ENCODE results near the gene RNF31. TPM values are rescaled to one million over a fixed set of nuclear protein-coding genes. Genes with fewer than 3 reads are reported as not detected.

Gene RNF31
- total RNA-seq, 1 donor from 2014 or later, result 77.0 TPM

- no peak for TF ChIP-seq CTCF (IDR thresholded peaks at IDR 0.05; ENCODE audit: insufficient read depth, low read length, poor library complexity, severe bottlenecking)
- Histone ChIP-seq H3K36me3 (ENCODE audit: control insufficient read depth, insufficient read depth, low read length) (peaks cover 6% of the 10 kb centered on the region), H3K4me3 (ENCODE audit: low read depth, low read length) (no peak overlapping the region), H3K27me3 (ENCODE audit: control insufficient read depth, insufficient read depth, low read length) (no peaks in the 10 kb centered on the region)
- DNase-seq (ENCODE audit: low read depth), result no peak
These were observed 37.7 kb downstream of the RNF31 start for GRCh38 chr14:24185026-24185425.

GRCh38 chr14:24185741-24186140 lies 38.4 kb downstream of the RNF31 start:
- no peak for TF ChIP-seq CTCF (IDR thresholded peaks at IDR 0.05; ENCODE audit: insufficient read depth, low read length, poor library complexity, severe bottlenecking)
- Histone ChIP-seq H3K36me3 (ENCODE audit: control insufficient read depth, insufficient read depth, low read length) (peaks cover 6% of the 10 kb centered on the region), H3K4me3 (ENCODE audit: low read depth, low read length) (no peak overlapping the region), H3K27me3 (ENCODE audit: control insufficient read depth, insufficient read depth, low read length) (no peaks in the 10 kb centered on the region)
- DNase-seq (ENCODE audit: low read depth), result no peak

GRCh38 chr14:24186831-24187538 lies 39.7 kb downstream of the RNF31 start:
- DNase-seq (ENCODE audit: low read depth), result no peak
- H3K36me3 ChIP-seq (ENCODE audit: control insufficient read depth, insufficient read depth, low read length), result peaks cover 3% of the 10 kb centered on the region
- TF ChIP-seq CTCF (IDR thresholded peaks at IDR 0.05; ENCODE audit: insufficient read depth, low read length, poor library complexity, severe bottlenecking), result no peak
- no peaks in the 10 kb centered on the region for H3K27me3 ChIP-seq (ENCODE audit: control insufficient read depth, insufficient read depth, low read length)
- no peak overlapping the region for H3K4me3 ChIP-seq (ENCODE audit: low read depth, low read length)

GRCh38 chr14:24187539-24187915 lies 40.2 kb downstream of the RNF31 start:
- peaks cover 3% of the 10 kb centered on the region for H3K36me3 ChIP-seq (ENCODE audit: control insufficient read depth, insufficient read depth, low read length)
- no peak for TF ChIP-seq CTCF (IDR thresholded peaks at IDR 0.05; ENCODE audit: insufficient read depth, low read length, poor library complexity, severe bottlenecking)
- DNase-seq (ENCODE audit: low read depth), result no peak
- H3K27me3 ChIP-seq (ENCODE audit: control insufficient read depth, insufficient read depth, low read length), result no peaks in the 10 kb centered on the region
- no peak overlapping the region for H3K4me3 ChIP-seq (ENCODE audit: low read depth, low read length)

GRCh38 chr14:24188251-24189058 lies 41.2 kb downstream of the RNF31 start, which contains the start of gene IPO4:
TSS of gene IPO4 (minus strand) at chr14:24188816. CDS start at chr14:24188787, 29 bp downstream.
- peaks cover 4% of the 10 kb centered on the region for H3K36me3 ChIP-seq (ENCODE audit: control insufficient read depth, insufficient read depth, low read length)
- DNase-seq (ENCODE audit: low read depth), result peak; percentile 84

More at GRCh38 chr14:24188251-24189058, 41.2 kb downstream of the RNF31 start, which contains the start of gene IPO4:
- no peaks in the 10 kb centered on the region for H3K27me3 ChIP-seq (ENCODE audit: control insufficient read depth, insufficient read depth, low read length)
- no peak for TF ChIP-seq CTCF (IDR thresholded peaks at IDR 0.05; ENCODE audit: insufficient read depth, low read length, poor library complexity, severe bottlenecking)
- H3K4me3 ChIP-seq (ENCODE audit: low read depth, low read length), result peak within 1 kb of the TSS; percentile 63
